SU-DHL-6 (cell line): ENCODE results near the gene NOTCH3.

Experiments used
- H2AFZ ChIP-seq: fragments of 200-600 bp; sonication (generic); 2 replicates; pipeline ENCODE4 v1.6.1; 2014; ENCODE audit warnings: low read depth, mild to moderate bottlenecking, moderate library complexity, mixed read lengths, antibody characterized with exemption, low read length; ENCODE audit not compliant: severe bottlenecking
- H3F3A ChIP-seq: fragments of 200-600 bp; shearing (Covaris generic); 2 replicates; pipeline ENCODE4 v1.6.0; 2016; ENCODE audit warnings: antibody characterized with exemption, mild to moderate bottlenecking; ENCODE audit not compliant: insufficient read depth
- H3K27ac ChIP-seq: fragments of 200-600 bp; sonication (generic); 2 replicates; pipeline ENCODE4 v1.5.1; 2016; ENCODE audit warnings: low read depth, mild to moderate bottlenecking, low read length, moderate library complexity, mixed read lengths
- H3K27me3 ChIP-seq: fragments of 200-600 bp; sonication (generic), shearing (Covaris generic); 2 replicates; pipeline ENCODE4 v1.6.0; 2014; ENCODE audit warnings: mild to moderate bottlenecking, low read length
- H3K36me3 ChIP-seq: fragments of 200-600 bp; sonication (generic); 2 replicates; pipeline ENCODE4 v1.6.1; 2014; ENCODE audit warnings: mild to moderate bottlenecking, low read length, mixed read lengths
- H3K4me2 ChIP-seq: fragments of 300-600, 200-600 bp; shearing (Covaris generic), sonication (generic); 2 replicates; pipeline ENCODE4 v1.6.0; 2014; ENCODE audit warnings: low read length, low read depth, mild to moderate bottlenecking; ENCODE audit not compliant: poor library complexity, severe bottlenecking
- H3K4me3 ChIP-seq: fragments of 200-600 bp; sonication (generic); 2 replicates; pipeline ENCODE4 v1.5.1; 2014; ENCODE audit warnings: antibody characterized with exemption, low read length, mild to moderate bottlenecking, mixed read lengths; ENCODE audit not compliant: insufficient read depth, poor library complexity, severe bottlenecking
- H3K79me2 ChIP-seq: fragments of 200-600 bp; sonication (generic); 2 replicates; pipeline ENCODE4 v1.6.1; 2014; ENCODE audit warnings: mild to moderate bottlenecking, low read length, moderate library complexity; ENCODE audit not compliant: insufficient read depth
- H3K9ac ChIP-seq: fragments of 200-600 bp; sonication (generic); 2 replicates; pipeline ENCODE4 v1.7.0; 2014; ENCODE audit warnings: mild to moderate bottlenecking, low read length
- H3K9me2 ChIP-seq: fragments of 200-600 bp; sonication (generic); replicated peaks from 2 replicates; pipeline ENCODE4 v1.6.1; 2014; ENCODE audit warnings: low read length; ENCODE audit not compliant: insufficient read depth
- H3K9me3 ChIP-seq: fragments of 200-600 bp; sonication (generic); 2 replicates; pipeline ENCODE4 v1.6.1; 2014; ENCODE audit warnings: low read length, mixed read lengths; ENCODE audit not compliant: insufficient read depth
- H4K20me1 ChIP-seq: fragments of 200-600 bp; sonication (generic); 2 replicates; pipeline ENCODE4 v1.6.1; 2014; ENCODE audit warnings: low read depth, mild to moderate bottlenecking, antibody characterized with exemption, low read length, moderate library complexity, mixed read lengths
- EZH2phosphoT487 ChIP-seq: fragments of 200-600 bp; sonication (generic), shearing (Covaris generic); conservative IDR thresholded peaks from 2 replicates; pipeline ENCODE4 v1.6.1; 2018; ENCODE audit warnings: mild to moderate bottlenecking, antibody characterized with exemption, low read length, moderate library complexity, mixed read lengths
- TF ChIP-seq, protein P1 (sequence below): fragments of 200-600 bp; sonication (generic); IDR thresholded peaks from one replicate; pipeline ENCODE4 v1.5.1; 2017; ENCODE audit warnings: antibody characterized with exemption, mild to moderate bottlenecking, low read length, moderate library complexity; ENCODE audit not compliant: insufficient read depth, poor library complexity, severe bottlenecking

NOTCH3 gene

DNA sequence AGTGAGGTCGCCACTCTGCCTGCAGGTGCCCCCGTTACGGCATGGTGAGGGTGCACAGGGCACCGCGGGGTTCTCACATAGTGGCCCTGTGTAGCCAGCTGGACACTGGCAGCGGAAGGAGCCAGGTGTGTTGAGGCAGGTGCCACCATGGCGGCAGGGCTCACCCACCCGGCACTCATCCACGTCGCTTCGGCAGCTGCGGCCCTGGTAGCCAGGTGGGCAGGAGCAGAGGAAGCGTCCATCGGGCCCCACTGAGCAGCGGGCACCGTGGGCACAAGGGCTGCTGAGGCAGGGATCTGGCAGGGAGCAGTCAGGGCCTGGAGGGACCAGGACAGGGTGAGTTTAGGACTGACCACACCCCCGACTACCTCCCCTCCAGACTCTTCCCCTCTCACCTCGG, 8.8 kb downstream of the NOTCH3 start:
- Histone ChIP-seq H3K9me2 (no peaks in the 10 kb centered on the region), H3F3A (no peaks in the 10 kb centered on the region), H3K36me3 (no peaks in the 10 kb centered on the region), H4K20me1 (no peaks in the 10 kb centered on the region), H3K9ac (no peak overlapping the region), H3K27ac (no peak overlapping the region), H3K4me2 (no peak overlapping the region), H3K79me2 (no peaks in the 10 kb centered on the region), H2AFZ (no peak overlapping the region), H3K9me3 (no peaks in the 10 kb centered on the region), H3K4me3 (no peak overlapping the region), H3K27me3 (no peaks in the 10 kb centered on the region)
- no peak for TF ChIP-seq EZH2phosphoT487
- TF ChIP-seq, protein P1, sequence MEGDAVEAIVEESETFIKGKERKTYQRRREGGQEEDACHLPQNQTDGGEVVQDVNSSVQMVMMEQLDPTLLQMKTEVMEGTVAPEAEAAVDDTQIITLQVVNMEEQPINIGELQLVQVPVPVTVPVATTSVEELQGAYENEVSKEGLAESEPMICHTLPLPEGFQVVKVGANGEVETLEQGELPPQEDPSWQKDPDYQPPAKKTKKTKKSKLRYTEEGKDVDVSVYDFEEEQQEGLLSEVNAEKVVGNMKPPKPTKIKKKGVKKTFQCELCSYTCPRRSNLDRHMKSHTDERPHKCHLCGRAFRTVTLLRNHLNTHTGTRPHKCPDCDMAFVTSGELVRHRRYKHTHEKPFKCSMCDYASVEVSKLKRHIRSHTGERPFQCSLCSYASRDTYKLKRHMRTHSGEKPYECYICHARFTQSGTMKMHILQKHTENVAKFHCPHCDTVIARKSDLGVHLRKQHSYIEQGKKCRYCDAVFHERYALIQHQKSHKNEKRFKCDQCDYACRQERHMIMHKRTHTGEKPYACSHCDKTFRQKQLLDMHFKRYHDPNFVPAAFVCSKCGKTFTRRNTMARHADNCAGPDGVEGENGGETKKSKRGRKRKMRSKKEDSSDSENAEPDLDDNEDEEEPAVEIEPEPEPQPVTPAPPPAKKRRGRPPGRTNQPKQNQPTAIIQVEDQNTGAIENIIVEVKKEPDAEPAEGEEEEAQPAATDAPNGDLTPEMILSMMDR, result no peak

DNA sequence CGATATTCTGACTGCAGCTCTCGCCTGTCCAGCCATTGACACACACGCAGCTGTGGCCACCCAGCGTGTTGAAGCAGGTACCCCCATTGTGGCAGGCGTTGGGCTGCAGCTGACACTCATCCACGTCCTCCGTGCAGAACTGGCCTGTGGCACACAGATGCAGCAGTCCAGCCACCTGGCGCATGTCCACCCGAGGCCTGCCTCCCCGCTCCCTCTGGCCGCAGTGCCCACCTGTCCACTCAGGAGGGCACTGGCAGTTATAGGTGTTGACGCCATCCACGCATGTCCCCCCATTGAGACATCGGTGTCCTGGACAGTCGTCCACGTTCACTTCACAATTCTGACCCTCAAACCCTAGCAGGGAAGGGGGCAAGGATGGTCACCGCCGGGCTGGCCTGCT, 9.3 kb downstream of the NOTCH3 start:
- Histone ChIP-seq H3K79me2 (no peaks in the 10 kb centered on the region), H3K4me3 (no peak overlapping the region), H4K20me1 (no peaks in the 10 kb centered on the region), H3K27ac (no peak overlapping the region), H3K9me2 (no peaks in the 10 kb centered on the region), H3K4me2 (no peak overlapping the region), H3K27me3 (no peaks in the 10 kb centered on the region), H3F3A (no peaks in the 10 kb centered on the region), H3K36me3 (no peaks in the 10 kb centered on the region), H3K9me3 (no peaks in the 10 kb centered on the region), H3K9ac (no peak overlapping the region), H2AFZ (no peak overlapping the region)
- TF ChIP-seq, protein P1, result no peak
- no peak for TF ChIP-seq EZH2phosphoT487

DNA sequence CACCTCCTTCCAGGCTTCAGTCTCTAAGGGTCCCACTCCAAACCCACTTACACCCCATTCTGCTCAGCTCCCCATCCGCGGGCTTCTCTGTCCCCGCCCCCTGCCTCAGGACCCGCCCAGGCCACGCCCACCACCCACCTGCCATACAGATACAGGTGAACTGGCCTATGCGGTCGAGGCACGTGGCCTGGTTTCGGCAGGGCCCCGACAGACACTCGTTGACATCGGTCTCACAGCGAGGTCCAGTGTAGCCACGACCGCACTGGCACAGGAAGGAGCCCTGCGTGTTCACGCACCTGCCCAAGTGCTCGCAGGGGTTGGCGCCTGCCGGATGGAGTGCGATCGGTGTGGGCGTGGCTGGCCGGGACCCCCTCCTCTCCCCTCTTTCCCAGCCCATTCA, 11.9 kb downstream of the NOTCH3 start:
- Histone ChIP-seq H3K4me2 (no peak overlapping the region), H3K27ac (no peak overlapping the region), H3K79me2 (no peaks in the 10 kb centered on the region), H3K27me3 (no peaks in the 10 kb centered on the region), H3K9me2 (no peaks in the 10 kb centered on the region), H3K9me3 (no peaks in the 10 kb centered on the region), H3F3A (no peaks in the 10 kb centered on the region), H3K36me3 (no peaks in the 10 kb centered on the region), H2AFZ (no peak overlapping the region), H4K20me1 (no peaks in the 10 kb centered on the region), H3K9ac (no peak overlapping the region), H3K4me3 (no peak overlapping the region)
- TF ChIP-seq, protein P1, result no peak
- no peak for TF ChIP-seq EZH2phosphoT487
